SU-DHL-6 (cell line): ENCODE measurements around the gene CALN1.

Experiments
- CTCF ChIP-seq: fragments of 200-600 bp; sonication (generic); IDR thresholded peaks from one replicate; pipeline ENCODE4 v1.5.1; 2017; ENCODE audit warnings: antibody characterized with exemption, mild to moderate bottlenecking, low read length, moderate library complexity; ENCODE audit not compliant: insufficient read depth, poor library complexity, severe bottlenecking
- EZH2phosphoT487 ChIP-seq: fragments of 200-600 bp; sonication (generic), shearing (Covaris generic); conservative IDR thresholded peaks from 2 replicates; pipeline ENCODE4 v1.6.1; 2018; ENCODE audit warnings: mild to moderate bottlenecking, antibody characterized with exemption, low read length, moderate library complexity, mixed read lengths

- TF ChIP-seq CTCF (no peak), EZH2phosphoT487 (no peak)
Observed at GRCh38 chr7:72230281-72230680, 181.9 kb downstream of the CALN1 start.
